ENCODE measurements around the gene ATOH8.
A peak's percentile ranks its signal among the peaks of the same experiment; 100 is the strongest.

The ATOH8 gene

DNA sequence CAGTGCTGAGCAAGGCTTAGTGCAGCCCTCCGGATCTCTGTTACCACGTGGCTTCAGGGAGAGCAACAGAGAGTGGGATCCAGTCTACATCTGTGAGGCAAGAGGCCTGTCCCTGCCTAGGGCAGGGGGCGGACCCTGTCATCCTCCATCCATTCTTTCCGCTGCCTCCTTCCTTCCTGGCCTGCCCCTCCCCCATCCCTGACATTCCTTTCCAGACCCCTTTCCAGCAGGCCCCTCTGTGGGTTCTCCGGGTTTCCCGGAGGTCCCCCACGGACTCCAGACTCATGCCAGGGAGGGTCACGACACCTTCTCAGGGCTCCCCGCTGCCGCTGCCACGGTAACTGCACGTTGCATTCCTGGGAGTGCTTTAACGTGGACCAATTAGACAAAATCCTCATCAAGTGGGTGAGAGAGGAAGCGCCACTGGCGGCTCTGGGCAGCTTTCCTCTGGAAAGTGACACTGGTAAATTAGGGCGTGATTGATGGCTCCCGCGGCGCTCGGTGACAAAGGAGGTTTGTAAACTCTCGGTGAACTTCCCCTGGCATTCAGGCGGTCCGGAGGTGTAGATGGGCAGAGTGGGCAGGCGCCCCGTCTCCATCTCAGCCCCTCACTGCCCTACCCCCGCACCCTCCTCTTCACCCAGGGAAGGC is 11.4 kb downstream of the ATOH8 start:
- H3K27ac ChIP-seq (ENCODE audit: low read depth, low read length): peak overlapping the region; percentile 42; the same call in 1 of the 2 replicates
- peaks cover 28% of the 10 kb centered on the region for H3K4me1 ChIP-seq (ENCODE audit: insufficient read depth, low read length)
- WGBS: 5% methylated on average over 23 of the region's 26 CpGs
- peaks cover 53% of the 10 kb centered on the region for H3K27me3 ChIP-seq (ENCODE audit: insufficient read depth, low read length)
- no peak overlapping the region; the same call in 1 of the 2 replicates for H3K9ac ChIP-seq (ENCODE audit: low read depth, low read length)
- H3K9me3 ChIP-seq (ENCODE audit: insufficient read depth, low read depth, low read length): no peaks in the 10 kb centered on the region
- peak overlapping the region; percentile 49 for H3K4me3 ChIP-seq (ENCODE audit: low read length)
- no peaks in the 10 kb centered on the region for H3K36me3 ChIP-seq (ENCODE audit: insufficient read depth, low read length)

DNA sequence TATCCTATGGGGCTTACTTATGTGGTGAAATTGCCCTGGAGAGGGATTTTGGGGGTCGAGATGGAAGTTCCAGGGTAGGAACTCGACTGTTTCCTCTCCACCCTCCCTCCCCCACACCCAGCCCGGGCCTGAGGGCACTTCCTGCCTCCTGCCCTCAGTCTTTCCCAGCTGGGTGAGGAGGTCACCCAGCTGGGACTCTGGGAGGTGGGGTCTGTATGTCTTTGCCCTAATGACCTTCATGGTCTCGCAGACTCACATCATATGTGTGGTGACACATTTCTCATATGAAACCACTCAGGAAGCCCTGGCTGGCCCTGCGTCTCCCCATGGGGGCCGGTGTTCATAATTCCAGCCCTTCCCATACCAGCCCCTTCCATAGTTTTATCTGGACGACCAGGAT is 12.4 kb downstream of the ATOH8 start:
- Histone ChIP-seq H3K4me1 (ENCODE audit: insufficient read depth, low read length) (peaks cover 28% of the 10 kb centered on the region), H3K9ac (ENCODE audit: low read depth, low read length) (no peak overlapping the region), H3K9me3 (ENCODE audit: insufficient read depth, low read depth, low read length) (no peaks in the 10 kb centered on the region), H3K27ac (ENCODE audit: low read depth, low read length) (no peak overlapping the region), H3K4me3 (ENCODE audit: low read length) (no peak overlapping the region), H3K36me3 (ENCODE audit: insufficient read depth, low read length) (no peaks in the 10 kb centered on the region), H3K27me3 (ENCODE audit: insufficient read depth, low read length) (peaks cover 44% of the 10 kb centered on the region)
- WGBS: 56% methylated on average over 5 of the region's 7 CpGs

DNA sequence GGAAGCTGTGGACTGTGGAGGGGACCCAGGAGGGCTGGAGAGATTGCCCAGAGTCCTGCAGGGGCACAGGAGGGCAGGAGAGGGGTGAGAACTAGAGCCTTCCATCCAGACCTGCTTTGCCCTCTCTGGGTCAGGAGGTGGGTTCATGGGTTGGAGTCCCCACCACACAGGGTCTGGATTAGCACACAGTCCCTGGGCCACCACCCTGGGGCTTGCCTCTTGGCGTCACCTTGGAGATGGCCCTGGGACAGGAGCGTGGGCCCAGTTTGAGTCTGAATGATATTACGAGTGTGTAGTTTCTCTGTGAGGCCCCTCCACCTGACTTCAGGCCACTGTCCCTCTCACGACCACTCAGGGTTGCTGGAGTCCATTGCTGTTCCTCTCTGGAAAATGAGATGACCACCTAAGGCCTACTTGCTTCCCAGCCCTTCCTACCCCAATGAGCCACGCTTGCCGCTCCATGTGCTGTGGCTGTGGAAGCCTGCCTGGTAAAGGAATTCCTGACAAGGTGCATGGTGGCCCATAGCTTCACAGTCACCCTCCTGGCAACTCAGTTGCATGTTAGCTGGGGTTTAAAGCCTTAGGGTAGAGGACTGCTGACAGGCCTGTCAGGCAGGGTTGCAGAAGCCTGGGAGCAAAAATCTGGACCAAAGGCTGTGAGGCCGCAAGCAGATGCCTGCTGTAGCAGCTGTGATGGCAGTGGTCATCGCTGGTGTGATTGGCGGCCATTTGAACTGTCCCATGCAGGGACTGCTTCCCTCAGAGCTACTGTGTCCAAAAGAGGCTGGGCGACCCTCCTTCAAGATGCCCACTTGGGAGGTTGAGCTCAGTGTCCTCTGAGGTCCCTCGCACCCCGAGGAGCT is 14.2 kb downstream of the ATOH8 start:
- 86% methylated on average over 12 of the region's 12 CpGs for WGBS
- Histone ChIP-seq H3K27me3 (ENCODE audit: insufficient read depth, low read length) (peaks cover 40% of the 10 kb centered on the region), H3K9me3 (ENCODE audit: insufficient read depth, low read depth, low read length) (no peaks in the 10 kb centered on the region), H3K36me3 (ENCODE audit: insufficient read depth, low read length) (no peaks in the 10 kb centered on the region), H3K4me3 (ENCODE audit: low read length) (no peak overlapping the region), H3K27ac (ENCODE audit: low read depth, low read length) (no peak overlapping the region), H3K9ac (ENCODE audit: low read depth, low read length) (no peak overlapping the region), H3K4me1 (ENCODE audit: insufficient read depth, low read length) (peaks cover 36% of the 10 kb centered on the region)

- no peaks in the 10 kb centered on the region for H3K9me3 ChIP-seq (ENCODE audit: insufficient read depth, low read depth, low read length)
- no peaks in the 10 kb centered on the region for H3K36me3 ChIP-seq (ENCODE audit: insufficient read depth, low read length)
- WGBS: 59% methylated on average over 8 of the region's 8 CpGs
- peaks cover 36% of the 10 kb centered on the region for H3K4me1 ChIP-seq (ENCODE audit: insufficient read depth, low read length)
- H3K27ac ChIP-seq (ENCODE audit: low read depth, low read length): no peak overlapping the region
- peaks cover 35% of the 10 kb centered on the region for H3K27me3 ChIP-seq (ENCODE audit: insufficient read depth, low read length)
- no peak overlapping the region for H3K9ac ChIP-seq (ENCODE audit: low read depth, low read length)
- H3K4me3 ChIP-seq (ENCODE audit: low read length): no peak overlapping the region
These were observed 14.9 kb downstream of the ATOH8 start for GRCh38 chr2:85768713-85769112.

- H3K27ac ChIP-seq (ENCODE audit: low read depth, low read length): no peak overlapping the region
- H3K9ac ChIP-seq (ENCODE audit: low read depth, low read length): no peak overlapping the region
- peaks cover 35% of the 10 kb centered on the region for H3K4me1 ChIP-seq (ENCODE audit: insufficient read depth, low read length)
- 71% methylated on average over 12 of the region's 12 CpGs for WGBS
- H3K9me3 ChIP-seq (ENCODE audit: insufficient read depth, low read depth, low read length): no peaks in the 10 kb centered on the region
- H3K4me3 ChIP-seq (ENCODE audit: low read length): no peak overlapping the region
- H3K36me3 ChIP-seq (ENCODE audit: insufficient read depth, low read length): no peaks in the 10 kb centered on the region
- H3K27me3 ChIP-seq (ENCODE audit: insufficient read depth, low read length): peaks cover 28% of the 10 kb centered on the region
These were observed 15.6 kb downstream of the ATOH8 start for GRCh38 chr2:85769236-85769982.

- Histone ChIP-seq H3K4me1 (ENCODE audit: insufficient read depth, low read length) (peaks cover 30% of the 10 kb centered on the region), H3K36me3 (ENCODE audit: insufficient read depth, low read length) (no peaks in the 10 kb centered on the region)
- 92% methylated on average over 6 of the region's 7 CpGs for WGBS
These were observed 16.2 kb downstream of the ATOH8 start for GRCh38 chr2:85769983-85770362.

DNA sequence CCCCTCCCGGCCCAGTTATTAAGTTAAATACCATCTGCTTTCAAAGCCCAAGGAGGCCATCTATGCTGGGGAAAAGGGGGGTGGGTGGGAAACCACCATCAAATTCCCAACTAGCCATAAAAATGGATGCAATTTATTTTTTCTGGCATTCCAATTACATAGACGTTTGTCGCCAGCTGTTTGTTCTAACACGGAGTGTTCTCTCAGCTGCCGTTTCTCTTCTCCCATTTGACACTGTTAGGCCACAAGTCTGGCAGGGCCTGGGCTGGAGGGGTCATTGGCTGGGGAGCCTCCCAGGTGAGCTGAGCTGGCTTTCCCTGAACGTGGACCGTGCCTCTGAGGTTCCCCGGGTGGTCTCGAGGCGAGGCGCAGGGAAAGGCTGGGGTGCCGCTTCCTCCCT is 16.6 kb downstream of the ATOH8 start:
- H3K36me3 ChIP-seq (ENCODE audit: insufficient read depth, low read length): no peaks in the 10 kb centered on the region
- H3K27ac ChIP-seq (ENCODE audit: low read depth, low read length): no peak overlapping the region
- peaks cover 19% of the 10 kb centered on the region for H3K27me3 ChIP-seq (ENCODE audit: insufficient read depth, low read length)
- H3K9ac ChIP-seq (ENCODE audit: low read depth, low read length): no peak overlapping the region
- H3K4me3 ChIP-seq (ENCODE audit: low read length): no peak overlapping the region
- WGBS: 89% methylated on average over 11 of the region's 12 CpGs
- H3K4me1 ChIP-seq (ENCODE audit: insufficient read depth, low read length): peaks cover 26% of the 10 kb centered on the region
- no peaks in the 10 kb centered on the region for H3K9me3 ChIP-seq (ENCODE audit: insufficient read depth, low read depth, low read length)

More at GRCh38 chr2:85769983-85770362, 16.2 kb downstream of the ATOH8 start:
- Histone ChIP-seq H3K27me3 (ENCODE audit: insufficient read depth, low read length) (peaks cover 23% of the 10 kb centered on the region), H3K27ac (ENCODE audit: low read depth, low read length) (no peak overlapping the region), H3K4me3 (ENCODE audit: low read length) (no peak overlapping the region), H3K9me3 (ENCODE audit: insufficient read depth, low read depth, low read length) (no peaks in the 10 kb centered on the region), H3K9ac (ENCODE audit: low read depth, low read length) (no peak overlapping the region)

- 90% methylated on average over 10 of the region's 10 CpGs for WGBS
- Histone ChIP-seq H3K36me3 (ENCODE audit: insufficient read depth, low read length) (no peaks in the 10 kb centered on the region), H3K27me3 (ENCODE audit: insufficient read depth, low read length) (peaks cover 14% of the 10 kb centered on the region), H3K27ac (ENCODE audit: low read depth, low read length) (no peak overlapping the region), H3K9ac (ENCODE audit: low read depth, low read length) (no peak overlapping the region), H3K4me3 (ENCODE audit: low read length) (no peak overlapping the region), H3K4me1 (ENCODE audit: insufficient read depth, low read length) (peaks cover 26% of the 10 kb centered on the region), H3K9me3 (ENCODE audit: insufficient read depth, low read depth, low read length) (no peaks in the 10 kb centered on the region)
These were observed 17.1 kb downstream of the ATOH8 start for GRCh38 chr2:85770786-85771409.

GRCh38 chr2:85771486-85771885 is 17.7 kb downstream of the ATOH8 start:
- Histone ChIP-seq H3K4me3 (ENCODE audit: low read length) (no peak overlapping the region), H3K27ac (ENCODE audit: low read depth, low read length) (no peak overlapping the region), H3K36me3 (ENCODE audit: insufficient read depth, low read length) (no peaks in the 10 kb centered on the region), H3K4me1 (ENCODE audit: insufficient read depth, low read length) (peaks cover 24% of the 10 kb centered on the region), H3K9ac (ENCODE audit: low read depth, low read length) (no peak overlapping the region), H3K9me3 (ENCODE audit: insufficient read depth, low read depth, low read length) (no peaks in the 10 kb centered on the region), H3K27me3 (ENCODE audit: insufficient read depth, low read length) (peaks cover 9% of the 10 kb centered on the region; the same call in 1 of the 2 replicates)
- WGBS: 91% methylated on average over 4 of the region's 4 CpGs

- Histone ChIP-seq H3K27ac (ENCODE audit: low read depth, low read length) (no peak overlapping the region), H3K4me1 (ENCODE audit: insufficient read depth, low read length) (peaks cover 21% of the 10 kb centered on the region), H3K36me3 (ENCODE audit: insufficient read depth, low read length) (no peaks in the 10 kb centered on the region), H3K9me3 (ENCODE audit: insufficient read depth, low read depth, low read length) (no peaks in the 10 kb centered on the region), H3K4me3 (ENCODE audit: low read length) (no peak overlapping the region), H3K9ac (ENCODE audit: low read depth, low read length) (no peak overlapping the region), H3K27me3 (ENCODE audit: insufficient read depth, low read length) (peaks cover 5% of the 10 kb centered on the region; the same call in 1 of the 2 replicates)
- 79% methylated on average over 37 of the region's 37 CpGs for WGBS
These were observed 18.4 kb downstream of the ATOH8 start for GRCh38 chr2:85772019-85772745.
